ENCODE results near the gene NCKAP5. TPM values are rescaled to one million over a fixed set of nuclear protein-coding genes. Genes with fewer than 3 reads are reported as not detected.

Gene NCKAP5
- total and polyA plus RNA-seq, 2 of the 8 experiments (the other 6 are each of a cell fraction or from before 2014, with no cell fraction given): 0.27 to 0.86 TPM

- Histone ChIP-seq H3K4me3 (ENCODE audit: extremely low read depth in 1 of 4, insufficient read depth in 2 of 4, low read depth in 3 of 4, low read length in 4 of 4) (peak overlapping the region in 2 of 4 experiments; percentile 5 to 10; a peak in 2 of 8 replicates), H3K9ac (replicated peaks in 1 of 4; ENCODE audit: extremely low read depth in 1 of 4, low read depth in 3 of 4, low read length in 3 of 4) (no peak overlapping the region), H3K79me1 (ENCODE audit: low read depth, low read length) (no peaks in the 10 kb centered on the region), H3K56ac (replicated peaks; ENCODE audit: insufficient read length, low read depth, low read length) (no peak overlapping the region), H3K4me2 (ENCODE audit: insufficient read depth in 1 of 2, low read depth in 2 of 2, low read length in 2 of 2) (peak overlapping the region; percentile 22 to 57; a peak in 2 of 4 replicates), H3K9me3 (ENCODE audit: insufficient read depth in 2 of 2, low read depth in 1 of 2, low read length in 1 of 2) (no peaks in the 10 kb centered on the region), H3K27ac (ENCODE audit: low read depth, low read length) (no peak overlapping the region), H4K91ac (replicated peaks; ENCODE audit: insufficient read length, low read length) (no peak overlapping the region), H3K27me3 (replicated peaks in 1 of 4; ENCODE audit: control insufficient read depth in 3 of 4, extremely low read depth in 1 of 4, insufficient read depth in 3 of 4, low read length in 3 of 4) (no peaks in the 10 kb centered on the region; a peak in 1 of 7 replicates), H2BK12ac (ENCODE audit: low read depth, low read length) (peak overlapping the region; percentile 52; the same call in 1 of the 2 replicates), H3K4ac (replicated peaks; ENCODE audit: insufficient read length, low read depth, low read length) (no peak overlapping the region), H4K20me1 (replicated peaks in 1 of 2; ENCODE audit: control insufficient read depth in 1 of 2, insufficient read depth in 2 of 2, low read length in 2 of 2) (no peaks in the 10 kb centered on the region), H2AFZ (ENCODE audit: low read length) (no peak overlapping the region), H4K8ac (ENCODE audit: extremely low read depth, insufficient read depth, low read length) (no peak overlapping the region), H2BK15ac (ENCODE audit: low read length) (no peak overlapping the region), H3K14ac (ENCODE audit: insufficient read length) (no peak overlapping the region), H3K23ac (ENCODE audit: insufficient read length) (no peak overlapping the region), H3K18ac (ENCODE audit: extremely low read depth, low read length) (no peak overlapping the region), H3K79me2 (ENCODE audit: control insufficient read depth in 1 of 2, insufficient read depth in 2 of 2, low read length in 2 of 2) (no peaks in the 10 kb centered on the region), H3K4me1 (replicated peaks in 1 of 4; ENCODE audit: control insufficient read depth in 3 of 4, insufficient read depth in 4 of 4, low read length in 3 of 4) (peaks cover 0 to 17% (median 6%) of the 10 kb centered on the region in 4 experiments; a peak in 6 of 7 replicates), H3K23me2 (ENCODE audit: low read depth, low read length) (no peaks in the 10 kb centered on the region; the same call in 1 of the 2 replicates), H3K36me3 (ENCODE audit: control insufficient read depth in 2 of 4, insufficient read depth in 4 of 4, low read length in 3 of 4) (no peaks in the 10 kb centered on the region), H2AK5ac (ENCODE audit: low read depth, low read length) (no peak overlapping the region), H2BK5ac (ENCODE audit: low read depth, low read length) (no peak overlapping the region), H4K5ac (ENCODE audit: insufficient read length, low read depth, low read length) (no peak overlapping the region), H2BK20ac (ENCODE audit: low read length) (no peak overlapping the region), H2BK120ac (replicated peaks; ENCODE audit: low read depth, low read length) (no peak overlapping the region)
- WGBS, 2 experiments (ENCODE audit: extremely low coverage in 1 of 2, insufficient coverage in 1 of 2, insufficient read length in 1 of 2, insufficient replicate concordance in 2 of 2, low coverage in 1 of 2, low lambda C conversion rate in 2 of 2, missing lambda C conversion rate in 1 of 2): 63% methylated on average over 4 of the region's 4 CpGs; no CpG with 5 or more reads in 1 of the 2 experiments
- CTCF ChIA-PET (ENCODE audit: partially characterized antibody): interaction anchor here (0.8 to 1.2 kb wide), 3 partner anchors 27 to 439 kb away, joined by 3 read pairs; no protein-coding TSS in a partner anchor
- POLR2A ChIA-PET (ENCODE audit: partially characterized antibody): no interaction called here
- FAIRE-seq (no peak), DNase-seq (ENCODE audit: low read depth in 1 of 2, low spot score in 2 of 2) (no peak)
- TF ChIP-seq BCL11A (IDR thresholded peaks at IDR 0.05; ENCODE audit: low read depth in 2 of 2, low read length in 2 of 2) (peak in 1 of 2 experiments; percentile 77), EP300 (IDR thresholded peaks at IDR 0.05; ENCODE audit: borderline replicate concordance in 1 of 2, low read depth in 2 of 2, low read length in 2 of 2) (peak in 1 of 2 experiments; percentile 68; a peak in 1 of 3 replicates)
- TF ChIP-seq, protein P1, sequence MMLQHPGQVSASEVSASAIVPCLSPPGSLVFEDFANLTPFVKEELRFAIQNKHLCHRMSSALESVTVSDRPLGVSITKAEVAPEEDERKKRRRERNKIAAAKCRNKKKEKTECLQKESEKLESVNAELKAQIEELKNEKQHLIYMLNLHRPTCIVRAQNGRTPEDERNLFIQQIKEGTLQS (IDR thresholded peaks at IDR 0.05; ENCODE audit: insufficient read depth, low read depth, low read length): no peak
Observed at GRCh38 chr2:133139847-133140533, 428.3 kb downstream of the NCKAP5 start.
